Transverse colon (tissue), 4 donors: ENCODE results near the gene RNF26. TPM values are rescaled to one million over a fixed set of nuclear protein-coding genes. Genes with fewer than 3 reads are reported as not detected.

Source experiments
- DNase-seq: peaks from one replicate; pipeline ENCODE4 v3.0.0-alpha.2; 2019
- H3K27ac ChIP-seq, 4 donors: fragments of 200-600 bp; sonication (generic); 2 replicates each; pipeline ENCODE4 v1.5.1; 2016 to 2018; ENCODE audit warnings: inconsistent platforms in 4 of 4
- H3K27me3 ChIP-seq: fragments of 200-600 bp; sonication (generic); 2 replicates; pipeline ENCODE4 v1.5.1; 2017; ENCODE audit warnings: inconsistent platforms
- H3K36me3 ChIP-seq, 4 donors: fragments of 200-600 bp; sonication (generic); 2 replicates each; pipeline ENCODE4 v1.5.1; 2017 to 2019; ENCODE audit warnings: inconsistent platforms in 4 of 4
- H3K4me1 ChIP-seq, 4 donors: fragments of 200-600 bp; sonication (generic); 2 replicates each; pipeline ENCODE4 v1.5.1; 2017 to 2020; ENCODE audit warnings: inconsistent platforms in 4 of 4
- H3K4me3 ChIP-seq, 4 donors: fragments of 200-600 bp; sonication (generic); 1 replicate in 1 of 4; 2 replicates in 3 of 4; pipeline versions ENCODE4 v1.5.1 to v1.6.1; 2017 to 2019; ENCODE audit warnings: inconsistent platforms in 4 of 4
- H3K9me3 ChIP-seq, 2 donors: fragments of 200-600 bp; sonication (generic); 2 replicates each; pipeline ENCODE4 v1.5.1; 2017 to 2019; ENCODE audit warnings: inconsistent platforms in 2 of 2
- CTCF ChIP-seq, 5 experiments: fragments of 200-600 bp in 3 of 5; fragments of 450-650 bp in 2 of 5; sonication (generic) in 3 of 5; IDR thresholded peaks; 1 replicate in 2 of 5; 2 replicates in 3 of 5; pipeline ENCODE4 v1.5.1; 2016 to 2017; ENCODE audit warnings: antibody characterized with exemption in 5 of 5, inconsistent platforms in 3 of 5, mild to moderate bottlenecking in 2 of 5, moderate library complexity in 1 of 5
- EP300 ChIP-seq: sonication (generic); formaldehyde crosslinking; IDR thresholded peaks from one replicate; pipeline ENCODE4 v1.6.1; 2017; ENCODE audit warnings: antibody characterized with exemption, low read depth
- POLR2A ChIP-seq: fragments of 450-650 bp; IDR thresholded peaks from one replicate; pipeline ENCODE4 v1.6.1; 2016; ENCODE audit warnings: antibody characterized with exemption, mild to moderate bottlenecking, moderate library complexity
- POLR2AphosphoS5 ChIP-seq, 3 donors: sonication (generic); formaldehyde crosslinking; IDR thresholded peaks; one replicate each; pipeline ENCODE4 v1.6.1; 2016; ENCODE audit warnings: antibody characterized with exemption in 3 of 3
- WGBS, 2 donors: methylation state at CpG; one replicate each; pipeline ENCODE4 v1.1.5; 2018; ENCODE audit warnings: low coverage in 1 of 2; 5-methylcytosine and 5-hydroxymethylcytosine counted together
- in situ Hi-C, 4 donors: fragments of 200-750 bp; cut with MboI; loops; one replicate each; pipeline versions ENCODE4 v1.15.0 to v1.15.1; 2017; ENCODE audit warnings: low sequenced_read_pairs in 3 of 4, low pct_ligation_motif_present in 1 of 4, low pct_unique_long_range_greater_than_20kb in 1 of 4
- intact Hi-C: fragments of 100-400 bp; cut with DNase I; formaldehyde crosslinking; loops from one replicate; pipeline ENCODE4 v1.15.1; 2023; ENCODE audit warnings: low total_unique reads
- total RNA-seq, 4 donors: library from RNA; depleted of rRNA; stranded (reverse); fragments of >200 nt; gene quantifications; one replicate each; pipeline ENCODE4 v1.1.0, GENCODE V29; 2016

The RNF26 gene
- total RNA-seq, 4 donors from 2014 or later, result 10.0 to 27.3 (median 13.9) TPM

DNA sequence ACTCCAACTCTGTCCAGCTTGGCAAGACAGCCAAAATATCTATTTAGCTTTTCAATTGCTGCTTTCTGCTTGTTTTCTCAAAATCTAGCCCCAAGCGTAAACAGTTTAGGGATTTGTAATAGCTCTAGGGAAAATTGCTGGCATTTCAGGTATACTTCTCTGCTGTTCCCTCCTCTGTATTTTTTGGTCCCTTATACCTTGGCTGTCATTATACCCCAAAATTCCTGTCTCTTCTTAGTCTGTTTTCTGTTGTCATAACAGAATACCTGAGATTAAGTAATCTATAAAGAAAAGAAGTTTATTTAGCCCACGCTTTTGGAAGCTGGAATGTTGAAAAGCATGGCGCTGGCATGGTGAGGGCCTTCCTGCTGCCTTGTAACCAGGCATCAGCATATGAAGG, 40.9 kb upstream of the RNF26 start:
- no peaks in the 10 kb centered on the region for H3K27me3 ChIP-seq
- H3K9me3 ChIP-seq, result no peaks in the 10 kb centered on the region
- H3K27ac ChIP-seq, result no peak overlapping the region
- H3K36me3 ChIP-seq, result peaks cover 0 to 24% (median 7%) of the 10 kb centered on the region in 4 donors
- intact Hi-C loops, result no loop called here
- no peaks in the 10 kb centered on the region for H3K4me1 ChIP-seq
- no peak for DNase-seq
- TF ChIP-seq POLR2A (no peak), CTCF (IDR thresholded peaks at IDR 0.05) (no peak), POLR2AphosphoS5 (IDR thresholded peaks at IDR 0.05) (no peak), EP300 (no peak)
- in situ Hi-C loops, result no loop called here
- WGBS, 2 donors, result 80 to 91% methylated on average over 1 to 3 of the region's 3 CpGs
- no peak overlapping the region for H3K4me3 ChIP-seq

DNA sequence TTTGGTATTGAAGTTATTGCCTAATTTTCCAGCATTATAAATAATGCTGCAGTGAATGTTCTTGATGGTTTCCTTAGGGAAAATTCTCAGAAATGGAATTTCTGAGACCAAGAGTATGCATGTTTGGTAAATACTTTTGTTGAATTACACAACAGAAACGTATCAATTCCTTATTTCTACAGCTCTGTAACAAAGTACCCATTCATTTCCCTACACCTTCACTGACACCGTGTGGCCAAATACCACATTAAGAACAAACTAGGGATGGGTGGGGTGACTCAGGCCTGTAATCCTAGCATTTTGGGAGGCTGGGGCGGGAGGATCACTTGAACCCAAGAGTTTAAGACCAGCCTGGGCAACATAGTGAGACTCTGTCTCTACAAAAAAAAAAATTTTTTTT, 39.1 kb upstream of the RNF26 start:
- Histone ChIP-seq H3K4me1 (no peaks in the 10 kb centered on the region), H3K4me3 (no peak overlapping the region), H3K9me3 (no peaks in the 10 kb centered on the region), H3K36me3 (peaks cover 0 to 23% (median 5%) of the 10 kb centered on the region in 4 donors), H3K27me3 (no peaks in the 10 kb centered on the region), H3K27ac (no peak overlapping the region)
- WGBS, 2 donors, result 59 to 61% methylated on average over 3 of the region's 3 CpGs
- in situ Hi-C loops (no loop called here), intact Hi-C loops (no loop called here)
- DNase-seq, result no peak
- no peak for TF ChIP-seq CTCF (IDR thresholded peaks at IDR 0.05)
- TF ChIP-seq POLR2A, result no peak
- TF ChIP-seq EP300, result no peak
- no peak for TF ChIP-seq POLR2AphosphoS5 (IDR thresholded peaks at IDR 0.05)

GRCh38 chr11:119297938-119298337, 36.4 kb upstream of the RNF26 start:
- H3K4me3 ChIP-seq, result no peak overlapping the region
- no peak for TF ChIP-seq POLR2AphosphoS5 (IDR thresholded peaks at IDR 0.05)
- no peak for TF ChIP-seq EP300
- TF ChIP-seq CTCF (IDR thresholded peaks at IDR 0.05), result no peak
- no peak for TF ChIP-seq POLR2A
- H3K4me1 ChIP-seq, result no peaks in the 10 kb centered on the region
- DNase-seq, result no peak
- H3K27me3 ChIP-seq, result no peaks in the 10 kb centered on the region
- 83 to 89% methylated on average over 3 of the region's 3 CpGs for WGBS, 2 donors
- in situ Hi-C loops, result no loop called here
- H3K27ac ChIP-seq, result peak overlapping the region in 3 of 4 donors; percentile 33 to 65 (median 52)
- H3K36me3 ChIP-seq, result peaks cover 0 to 23% (median 9%) of the 10 kb centered on the region in 4 donors
- H3K9me3 ChIP-seq, result no peaks in the 10 kb centered on the region
- intact Hi-C loops, result no loop called here

- intact Hi-C loops, result no loop called here
- no peaks in the 10 kb centered on the region for H3K27me3 ChIP-seq
- H3K4me3 ChIP-seq, result no peak overlapping the region
- H3K9me3 ChIP-seq, result no peaks in the 10 kb centered on the region
- no peaks in the 10 kb centered on the region for H3K4me1 ChIP-seq
- DNase-seq, result no peak
- WGBS, 2 donors, result 82% methylated on average over 2 of the region's 2 CpGs; no CpG with 5 or more reads in 1 of the 2 donors
- TF ChIP-seq POLR2AphosphoS5 (IDR thresholded peaks at IDR 0.05), result peak in 2 of 3 donors; percentile 24 to 26
- TF ChIP-seq CTCF (IDR thresholded peaks at IDR 0.05), result no peak
- H3K36me3 ChIP-seq, result peaks cover 0 to 26% (median 9%) of the 10 kb centered on the region in 4 donors
- in situ Hi-C loops, result no loop called here
- H3K27ac ChIP-seq, result peak overlapping the region in 3 of 4 donors; percentile 33 to 65 (median 52)
These were observed 35.6 kb upstream of the RNF26 start for GRCh38 chr11:119298726-119299125.
